HL-60 (cell line): ENCODE data around the gene STXBP4.

Experiments used
- DNase-seq, 2 experiments: peaks; one replicate each; pipeline ENCODE4 v3.0.0-alpha.2; 2010 to 2020; ENCODE audit warnings: low read depth in 1 of 2, low spot score in 1 of 2
- H3K27ac ChIP-seq: fragments of 250-450 bp; sonication (Bioruptor Pico); replicated peaks from 2 replicates; pipeline ENCODE4 v1.5.1; 2020; ENCODE audit warnings: mild to moderate bottlenecking, moderate library complexity
- H3K27me3 ChIP-seq: fragments of 250-450 bp; sonication (Bioruptor Pico); 2 replicates; pipeline ENCODE4 v1.5.1; 2021; ENCODE audit warnings: mild to moderate bottlenecking, moderate library complexity; ENCODE audit not compliant: insufficient read depth, poor library complexity, severe bottlenecking
- H3K4me3 ChIP-seq: replicated peaks from 2 replicates; pipeline ENCODE4 v1.5.1; 2011; ENCODE audit warnings: mild to moderate bottlenecking, control low read depth, low read length; ENCODE audit not compliant: insufficient read depth
- CTCF ChIP-seq: IDR thresholded peaks from one replicate; pipeline ENCODE4 v1.5.1; 2011; ENCODE audit warnings: low read length, control low read depth, inconsistent platforms; ENCODE audit not compliant: insufficient read depth
- GABPA ChIP-seq: IDR thresholded peaks from 2 replicates; pipeline ENCODE4 v1.6.1; 2012; ENCODE audit warnings: low read depth
- POLR2AphosphoS5 ChIP-seq: IDR thresholded peaks from 2 replicates; pipeline ENCODE4 v1.6.1; 2012; ENCODE audit warnings: low read depth
- REST ChIP-seq: IDR thresholded peaks from 2 replicates; pipeline ENCODE4 v1.6.1; 2012; ENCODE audit warnings: low read depth; ENCODE audit not compliant: insufficient replicate concordance
- SPI1 ChIP-seq: IDR thresholded peaks from 2 replicates; pipeline ENCODE4 v1.6.1; 2012; ENCODE audit warnings: low read depth, mild to moderate bottlenecking, borderline replicate concordance

STXBP4 gene

GRCh38 chr17:54935471-54935870, 33.1 kb upstream of the STXBP4 start:
- DNase-seq: no peak
- no peak overlapping the region for H3K27ac ChIP-seq
- no peaks in the 10 kb centered on the region for H3K27me3 ChIP-seq
- TF ChIP-seq SPI1 (no peak), CTCF (no peak), REST (no peak), POLR2AphosphoS5 (no peak)
- H3K4me3 ChIP-seq: no peak overlapping the region

DNA sequence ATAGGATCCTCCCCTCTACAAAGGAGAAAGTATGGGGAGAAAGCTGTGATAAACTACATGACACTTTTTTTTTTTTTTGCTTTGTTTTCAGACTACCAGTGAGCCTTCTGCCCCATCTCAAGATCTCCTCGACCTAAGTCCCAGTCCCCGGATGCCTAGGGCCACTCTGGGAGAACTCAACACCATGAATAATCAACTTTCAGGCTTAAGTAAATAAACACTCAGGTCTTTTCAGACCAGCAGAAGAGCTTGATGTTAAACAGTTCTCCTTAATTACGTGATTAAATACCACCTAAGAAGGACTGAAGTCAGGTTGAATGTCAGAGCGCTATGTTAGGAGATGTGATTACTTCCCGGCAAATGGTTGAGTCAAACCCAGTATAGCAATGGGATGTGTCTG, 31.5 kb upstream of the STXBP4 start:
- no peak for DNase-seq
- no peak for TF ChIP-seq GABPA
- TF ChIP-seq REST: no peak
- no peak for TF ChIP-seq CTCF
- Histone ChIP-seq H3K27me3 (no peaks in the 10 kb centered on the region), H3K4me3 (no peak overlapping the region), H3K27ac (no peak overlapping the region)

DNA sequence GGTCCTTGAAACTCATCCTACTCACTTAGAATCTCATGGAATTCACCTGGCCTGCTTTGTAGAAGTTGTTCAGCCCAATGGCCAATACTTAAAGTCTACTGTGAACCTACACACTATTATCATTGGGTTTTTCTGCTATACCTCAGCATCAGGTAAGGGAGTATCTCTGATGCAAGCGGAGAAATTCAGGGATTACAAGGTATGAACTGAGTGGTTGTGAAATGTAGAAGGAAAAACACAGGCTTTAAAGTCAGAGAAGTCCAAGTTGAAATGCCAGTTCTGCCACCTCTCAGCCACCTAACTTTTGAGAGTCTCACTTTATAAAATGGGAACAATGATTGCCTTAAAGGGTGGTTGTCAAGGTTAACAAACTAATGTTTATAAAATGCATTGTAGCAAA, 31.1 kb upstream of the STXBP4 start:
- Histone ChIP-seq H3K4me3 (no peak overlapping the region), H3K27ac (no peak overlapping the region), H3K27me3 (no peaks in the 10 kb centered on the region)
- DNase-seq: no peak
- TF ChIP-seq SPI1 (no peak), CTCF (no peak), POLR2AphosphoS5 (no peak), REST (no peak), GABPA (no peak)
